Smooth muscle cell (in vitro differentiated cells): ENCODE results near the gene NKIRAS2. TPM values are rescaled to one million over a fixed set of nuclear protein-coding genes. Genes with fewer than 3 reads are reported as not detected.
A peak's percentile ranks its signal among the peaks of the same experiment; 100 is the strongest.
"Not testable (repeated sequence)": the region's sequence is repeated elsewhere in the genome, so short reads cannot be mapped to it uniquely, and the experiment has no call there.

Experiments
- DNase-seq: peaks from one replicate; lab custom pipeline; 2025; ENCODE audit not compliant: unreplicated experiment; lab: John Stamatoyannopoulos, UW
- H2AFZ ChIP-seq: fragments of 200-600 bp; sonication (generic); 2 replicates; pipeline ENCODE4 v1.6.0; 2016; ENCODE audit warnings: antibody characterized with exemption, low read depth, mild to moderate bottlenecking
- H3F3A ChIP-seq: fragments of 200-600 bp; sonication (generic); 2 replicates; pipeline ENCODE4 v1.6.0; 2017; ENCODE audit warnings: antibody characterized with exemption, low read depth
- H3K27ac ChIP-seq: fragments of 200-600 bp; sonication (generic); 2 replicates; pipeline ENCODE4 v1.5.1; 2016; ENCODE audit warnings: low read depth, mild to moderate bottlenecking
- H3K27me3 ChIP-seq: fragments of 200-600 bp; sonication (generic); 2 replicates; pipeline ENCODE4 v1.6.1; 2016; ENCODE audit warnings: low read depth, mild to moderate bottlenecking
- H3K36me3 ChIP-seq: fragments of 200-600 bp; sonication (generic); 2 replicates; pipeline ENCODE4 v1.5.1; 2016; ENCODE audit warnings: low read depth
- H3K4me1 ChIP-seq: fragments of 200-600 bp; sonication (generic); 2 replicates; pipeline ENCODE4 v1.5.1; 2016; ENCODE audit warnings: low read depth
- H3K4me2 ChIP-seq: fragments of 200-600 bp; sonication (generic); 2 replicates; pipeline ENCODE4 v1.6.0; 2016; ENCODE audit warnings: mild to moderate bottlenecking
- H3K4me3 ChIP-seq: fragments of 200-600 bp; sonication (generic); 2 replicates; pipeline ENCODE4 v1.5.1; 2016; ENCODE audit warnings: mild to moderate bottlenecking
- H3K79me2 ChIP-seq: fragments of 200-600 bp; sonication (generic); 2 replicates; pipeline ENCODE4 v1.6.0; 2016; ENCODE audit warnings: low read depth, mild to moderate bottlenecking
- H3K9ac ChIP-seq: fragments of 200-600 bp; sonication (generic); 2 replicates; pipeline ENCODE4 v1.6.0; 2016; ENCODE audit warnings: low read depth
- H3K9me3 ChIP-seq: fragments of 200-600 bp; sonication (generic); replicated peaks from 2 replicates; pipeline ENCODE4 v1.5.1; 2016; ENCODE audit warnings: low read depth
- H4K20me1 ChIP-seq: fragments of 200-600 bp; sonication (generic); 2 replicates; pipeline ENCODE4 v1.6.0; 2016; ENCODE audit warnings: low read depth
- WGBS: methylation state at CpG from one replicate; pipeline ENCODE4 v1.1.7; 2016; ENCODE audit warnings: low lambda C conversion rate; 5-methylcytosine and 5-hydroxymethylcytosine counted together
- polyA plus RNA-seq: library from polyadenylated mRNA; unstranded; fragments of >200 nt; fragmentation: Nextera tagmentation; extraction: Ambion mirVana; gene quantifications from 2 replicates; pipeline ENCODE4 v1.2.1, GENCODE V29; 2016
- total RNA-seq: library from RNA; depleted of rRNA; stranded (reverse); fragments of >200 nt; gene quantifications from 2 replicates; pipeline ENCODE4 v1.2.3, GENCODE V29; 2014
- TF ChIP-seq, protein P1 (sequence below): fragments of 200-600 bp; sonication (generic); IDR thresholded peaks from 2 replicates; pipeline ENCODE4 v1.5.1; 2017; ENCODE audit warnings: borderline replicate concordance, mild to moderate bottlenecking, antibody characterized with exemption; ENCODE audit not compliant: insufficient read depth, poor library complexity, severe bottlenecking

NKIRAS2 gene
- total and polyA plus RNA-seq, 2 experiments from 2014 or later = 21.3 to 50.1 TPM

DNA sequence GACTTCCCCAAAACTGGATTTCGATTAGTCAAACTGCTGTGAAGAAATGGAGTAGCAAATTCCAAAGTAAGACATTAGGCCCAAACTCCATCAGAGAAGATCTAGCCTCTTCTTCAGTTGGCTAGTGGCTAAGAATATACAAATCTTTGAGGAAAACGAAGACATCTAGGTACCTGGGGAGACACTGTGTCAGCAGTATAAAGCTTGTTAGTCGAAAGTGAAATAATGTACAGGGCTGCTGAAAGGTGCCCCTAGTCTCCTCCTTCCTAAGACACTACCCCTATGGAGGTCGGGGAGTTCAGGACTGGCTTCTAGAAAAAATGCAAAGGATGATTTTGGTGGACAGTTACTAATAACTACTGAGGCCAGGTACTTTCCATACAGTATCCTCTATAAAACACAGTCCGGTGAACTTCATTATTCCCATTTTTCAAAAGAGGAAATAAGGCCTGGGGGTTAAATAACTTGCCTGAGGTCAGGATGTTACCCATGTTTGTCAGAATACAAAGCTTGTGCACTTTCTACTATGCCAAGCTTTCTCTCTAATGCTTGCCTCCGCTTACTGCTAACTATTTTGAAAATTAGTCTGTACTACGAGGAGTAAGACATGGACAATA, 17.6 kb upstream of the NKIRAS2 start:
- Histone ChIP-seq H2AFZ (no peak overlapping the region), H3K4me3 (no peak overlapping the region), H3K4me1 (no peaks in the 10 kb centered on the region), H4K20me1 (peaks cover 95% of the 10 kb centered on the region), H3K79me2 (peaks cover 70% of the 10 kb centered on the region), H3K27me3 (no peaks in the 10 kb centered on the region), H3K9me3 (no peaks in the 10 kb centered on the region), H3K9ac (no peak overlapping the region), H3K36me3 (peaks cover 6% of the 10 kb centered on the region), H3K27ac (no peak overlapping the region), H3K4me2 (no peak overlapping the region), H3F3A (peaks cover 6% of the 10 kb centered on the region)
- 95% methylated on average over 7 of the region's 7 CpGs for WGBS
- TF ChIP-seq, protein P1, sequence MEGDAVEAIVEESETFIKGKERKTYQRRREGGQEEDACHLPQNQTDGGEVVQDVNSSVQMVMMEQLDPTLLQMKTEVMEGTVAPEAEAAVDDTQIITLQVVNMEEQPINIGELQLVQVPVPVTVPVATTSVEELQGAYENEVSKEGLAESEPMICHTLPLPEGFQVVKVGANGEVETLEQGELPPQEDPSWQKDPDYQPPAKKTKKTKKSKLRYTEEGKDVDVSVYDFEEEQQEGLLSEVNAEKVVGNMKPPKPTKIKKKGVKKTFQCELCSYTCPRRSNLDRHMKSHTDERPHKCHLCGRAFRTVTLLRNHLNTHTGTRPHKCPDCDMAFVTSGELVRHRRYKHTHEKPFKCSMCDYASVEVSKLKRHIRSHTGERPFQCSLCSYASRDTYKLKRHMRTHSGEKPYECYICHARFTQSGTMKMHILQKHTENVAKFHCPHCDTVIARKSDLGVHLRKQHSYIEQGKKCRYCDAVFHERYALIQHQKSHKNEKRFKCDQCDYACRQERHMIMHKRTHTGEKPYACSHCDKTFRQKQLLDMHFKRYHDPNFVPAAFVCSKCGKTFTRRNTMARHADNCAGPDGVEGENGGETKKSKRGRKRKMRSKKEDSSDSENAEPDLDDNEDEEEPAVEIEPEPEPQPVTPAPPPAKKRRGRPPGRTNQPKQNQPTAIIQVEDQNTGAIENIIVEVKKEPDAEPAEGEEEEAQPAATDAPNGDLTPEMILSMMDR = no peak
- no peak for DNase-seq

DNA sequence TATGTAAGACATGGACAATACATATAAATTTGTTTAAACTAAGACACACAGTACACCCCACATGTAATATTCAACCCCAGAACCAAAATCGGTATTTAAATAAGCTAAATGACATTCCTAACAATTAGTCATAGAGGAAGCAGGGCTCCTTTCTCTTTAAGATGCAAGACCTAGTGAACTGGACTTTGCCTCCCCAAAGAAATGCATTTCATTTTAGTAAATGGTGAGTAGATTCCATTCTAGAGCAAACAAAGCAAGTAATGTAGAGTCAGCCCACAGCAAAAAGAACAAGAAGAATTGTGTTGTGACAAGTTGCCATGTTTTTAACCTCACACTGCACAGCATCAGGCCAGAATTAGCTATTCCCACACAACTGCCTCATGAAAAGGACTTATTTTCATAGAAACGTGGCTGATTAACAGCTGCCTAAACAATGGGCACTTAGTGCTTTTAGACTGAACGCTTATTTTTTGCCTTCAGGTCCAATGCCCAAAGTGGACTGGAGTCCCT, 17.0 kb upstream of the NKIRAS2 start:
- Histone ChIP-seq H3K4me3 (peak overlapping the region; percentile 8), H3K4me2 (no peak overlapping the region), H3K9me3 (no peaks in the 10 kb centered on the region), H3K36me3 (peaks cover 6% of the 10 kb centered on the region), H3K27me3 (no peaks in the 10 kb centered on the region), H3F3A (peaks cover 6% of the 10 kb centered on the region), H3K27ac (no peak overlapping the region), H3K9ac (no peak overlapping the region), H3K79me2 (peaks cover 76% of the 10 kb centered on the region), H4K20me1 (peaks cover 96% of the 10 kb centered on the region), H2AFZ (no peak overlapping the region), H3K4me1 (no peaks in the 10 kb centered on the region)
- DNase-seq = no peak
- 92% methylated on average over 3 of the region's 3 CpGs for WGBS
- TF ChIP-seq, protein P1 = no peak

DNA sequence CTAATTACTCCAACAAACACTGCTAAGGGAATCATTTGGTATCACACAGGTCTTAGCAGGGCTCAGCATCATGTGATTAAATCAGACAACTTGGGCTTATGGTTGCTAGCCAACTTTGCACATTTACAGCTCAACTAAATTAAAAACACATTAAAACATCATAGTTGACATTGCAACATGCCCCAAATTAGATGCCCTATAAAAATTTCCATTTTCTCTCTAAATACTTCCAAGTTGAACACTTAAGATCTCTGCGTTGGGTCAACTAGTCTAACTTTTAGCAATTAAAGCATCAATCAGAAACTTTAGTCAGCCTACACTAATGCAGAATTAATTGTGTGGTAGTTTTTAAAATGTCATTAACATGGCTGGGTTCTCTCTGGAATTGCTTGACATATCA, 14.7 kb upstream of the NKIRAS2 start:
- 91% methylated on average over 1 of the region's 1 CpG for WGBS
- Histone ChIP-seq H3F3A (peaks cover 8% of the 10 kb centered on the region), H3K4me1 (no peaks in the 10 kb centered on the region), H3K27ac (no peak overlapping the region), H3K27me3 (no peaks in the 10 kb centered on the region), H3K4me3 (no peak overlapping the region), H4K20me1 (peaks cover 100% of the 10 kb centered on the region), H3K9ac (no peak overlapping the region), H3K36me3 (no peaks in the 10 kb centered on the region), H3K79me2 (peaks cover 99% of the 10 kb centered on the region), H2AFZ (no peak overlapping the region), H3K4me2 (no peak overlapping the region), H3K9me3 (no peaks in the 10 kb centered on the region)
- TF ChIP-seq, protein P1 = no peak
- DNase-seq = no peak

DNA sequence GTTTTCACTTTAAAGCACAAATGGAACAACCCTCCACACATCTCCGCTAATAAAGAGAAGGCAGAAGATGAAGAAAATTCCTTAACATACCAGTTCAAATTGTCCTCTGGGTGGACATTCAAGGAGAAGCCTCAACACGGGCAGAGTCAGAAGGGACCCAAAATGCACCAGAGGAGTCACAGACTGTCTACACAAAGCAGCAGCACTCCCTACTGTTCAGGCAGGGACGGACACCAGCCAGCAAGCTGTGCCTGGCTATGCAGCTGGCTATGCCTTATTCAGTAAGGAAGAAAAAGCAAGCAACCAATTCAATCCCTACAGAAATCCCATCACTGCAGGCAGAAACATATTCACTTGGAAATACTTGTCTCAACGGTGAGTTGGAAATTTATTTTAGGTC, 10.7 kb upstream of the NKIRAS2 start:
- Histone ChIP-seq H3K27ac (no peak overlapping the region), H3K4me3 (no peak overlapping the region), H3K79me2 (peaks cover 100% of the 10 kb centered on the region), H3K9me3 (no peaks in the 10 kb centered on the region), H3K27me3 (no peaks in the 10 kb centered on the region), H3K9ac (no peak overlapping the region), H3K4me2 (no peak overlapping the region), H4K20me1 (peaks cover 100% of the 10 kb centered on the region), H2AFZ (no peak overlapping the region), H3F3A (peaks cover 2% of the 10 kb centered on the region), H3K4me1 (no peaks in the 10 kb centered on the region), H3K36me3 (no peaks in the 10 kb centered on the region)
- TF ChIP-seq, protein P1 = no peak
- DNase-seq = no peak
- 92% methylated on average over 4 of the region's 4 CpGs for WGBS

DNA sequence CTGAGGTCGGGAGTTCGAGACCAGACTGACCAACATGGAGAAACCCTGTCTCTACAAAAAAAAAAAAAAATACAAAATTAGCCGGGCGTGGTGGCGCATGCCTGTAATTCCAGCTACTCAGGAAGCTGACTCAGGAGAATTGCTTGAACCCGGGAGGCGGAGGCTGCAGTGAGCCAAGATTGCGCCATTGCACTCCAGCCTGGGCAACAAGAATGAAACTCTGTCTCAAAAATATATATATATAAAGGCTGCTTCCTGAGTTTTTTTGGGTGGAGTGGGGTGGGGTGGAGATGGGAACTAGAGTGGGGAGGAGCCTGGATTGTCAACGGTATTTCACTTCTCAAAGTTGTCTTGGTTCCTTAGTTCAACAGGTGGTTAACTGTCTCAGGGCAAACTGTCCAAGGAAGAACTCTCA, 9.6 kb upstream of the NKIRAS2 start:
- peaks cover 100% of the 10 kb centered on the region for H4K20me1 ChIP-seq
- H3K9me3 ChIP-seq, H3K4me2 ChIP-seq, H3K27ac ChIP-seq, DNase-seq, H3K4me1 ChIP-seq, H3K9ac ChIP-seq, H3K27me3 ChIP-seq, H2AFZ ChIP-seq, H3K36me3 ChIP-seq, H3F3A ChIP-seq, H3K4me3 ChIP-seq: not testable (repeated sequence)
- 84% methylated on average over 9 of the region's 9 CpGs for WGBS
- H3K79me2 ChIP-seq = peaks cover 100% of the 10 kb centered on the region
